ENCODE measurements around the gene CYTH4. TPM values are rescaled to one million over a fixed set of nuclear protein-coding genes. Genes with fewer than 3 reads are reported as not detected.
"Not testable (repeated sequence)": the region's sequence is repeated elsewhere in the genome, so short reads cannot be mapped to it uniquely, and the experiment has no call there.

CYTH4 gene, protein sequence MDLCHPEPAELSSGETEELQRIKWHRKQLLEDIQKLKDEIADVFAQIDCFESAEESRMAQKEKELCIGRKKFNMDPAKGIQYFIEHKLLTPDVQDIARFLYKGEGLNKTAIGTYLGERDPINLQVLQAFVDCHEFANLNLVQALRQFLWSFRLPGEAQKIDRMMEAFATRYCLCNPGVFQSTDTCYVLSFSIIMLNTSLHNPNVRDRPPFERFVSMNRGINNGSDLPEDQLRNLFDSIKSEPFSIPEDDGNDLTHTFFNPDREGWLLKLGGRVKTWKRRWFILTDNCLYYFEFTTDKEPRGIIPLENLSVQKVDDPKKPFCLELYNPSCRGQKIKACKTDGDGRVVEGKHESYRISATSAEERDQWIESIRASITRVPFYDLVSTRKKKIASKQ
- total RNA-seq (100 to 1,000 TPM; 177 to 193 TPM), polyA plus RNA-seq (10 to 100 TPM; 48.9 to 60.8 (median 54.6) TPM), total RNA-seq (21.9 to 398 (median 234) reads per million in 6 experiments)

DNA sequence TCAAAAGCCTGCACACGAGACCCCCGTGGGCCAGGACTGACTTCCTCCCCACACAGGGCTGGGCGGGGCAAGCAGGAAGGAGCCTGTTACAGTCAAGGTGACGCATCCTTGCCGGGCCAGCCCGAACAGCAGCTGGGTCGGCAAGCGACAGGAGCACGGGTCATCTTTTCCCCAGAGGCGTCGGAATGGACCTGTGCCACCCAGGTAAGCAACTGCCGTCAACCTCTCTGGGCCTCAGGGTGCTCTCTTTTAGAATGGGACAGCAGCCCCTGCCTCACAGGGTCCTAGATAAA, at the start of gene CYTH4:
Gene CYTH4, plus strand, starts transcription at position 124 of the 293 bp plus-strand sequence. Its CDS starts 62 bp downstream, at position 186.
- H3K4me1 Mint-ChIP-seq: peaks cover 40 to 84% (median 62%) of the 10 kb centered on the region in 4 donors
- H3K4me3 Mint-ChIP-seq: peak within 1 kb of the TSS; percentile 90 to 99 (median 94)
- ATAC-seq (peak; percentile 84 to 87), DNase-seq (peak; percentile 63 to 85 (median 66))
- peaks cover 7 to 24% (median 12%) of the 10 kb centered on the region in 3 donors for H3K36me3 Mint-ChIP-seq
- H3K9me3 Mint-ChIP-seq: no peaks in the 10 kb centered on the region
- peak within 1 kb of the TSS; percentile 93 to 100 (median 98) for H3K27ac Mint-ChIP-seq
- no peaks in the 10 kb centered on the region for H3K27me3 Mint-ChIP-seq
- POLR2A ChIA-PET: interaction anchor here (0.6 to 12.0 kb wide), 11 partner anchors 11 to 207 kb away, joined by 3 to 141 read pairs (median 4); no protein-coding TSS in a partner anchor

DNA sequence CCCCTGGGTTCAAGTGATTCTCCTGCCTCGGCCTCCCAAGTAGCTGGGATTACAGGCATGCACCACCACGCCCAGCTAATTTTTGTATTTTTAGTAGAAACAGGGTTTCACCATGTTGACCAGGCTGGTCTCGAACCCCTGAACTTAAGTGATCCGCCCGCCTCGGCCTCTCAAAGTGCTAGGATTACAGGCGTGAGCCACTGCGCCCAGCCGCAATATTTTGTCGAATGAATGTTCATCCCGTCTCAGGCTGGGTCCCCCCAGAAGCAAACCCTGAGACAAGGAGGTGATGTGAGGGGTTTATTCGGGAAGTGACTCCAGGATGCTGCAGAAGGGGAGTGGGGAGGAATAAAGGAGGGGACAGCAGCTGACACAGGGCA, 48.9 kb upstream of the CYTH4 start:
- H3K27me3 Mint-ChIP-seq, ATAC-seq, DNase-seq, H3K9me3 Mint-ChIP-seq: not testable (repeated sequence)
- H3K27ac Mint-ChIP-seq: peak overlapping the region; percentile 97 to 100 (median 98)
- H3K4me1 Mint-ChIP-seq: peaks cover 69 to 100% (median 97%) of the 10 kb centered on the region in 4 donors
- peak overlapping the region; percentile 34 to 93 (median 77) for H3K4me3 Mint-ChIP-seq
- peaks cover 0 to 82% (median 26%) of the 10 kb centered on the region in 3 donors for H3K36me3 Mint-ChIP-seq
- POLR2A ChIA-PET: interaction anchor here (1.0 to 27.3 kb wide), 5 partner anchors 8 to 76 kb away, joined by 3 to 1090 read pairs (median 7); partner anchors contain the start of genes RAC2 and SSTR3

- peak in 1 of 10 donors; percentile 9 for DNase-seq
- Mint-ChIP-seq H3K27ac (peak overlapping the region; percentile 97 to 100 (median 98)), H3K27me3 (no peaks in the 10 kb centered on the region), H3K9me3 (no peaks in the 10 kb centered on the region), H3K4me3 (peak overlapping the region; percentile 47 to 93 (median 79)), H3K4me1 (peaks cover 67 to 100% (median 97%) of the 10 kb centered on the region in 4 donors), H3K36me3 (peaks cover 0 to 82% (median 24%) of the 10 kb centered on the region in 3 donors)
- ATAC-seq: no peak
- POLR2A ChIA-PET: interaction anchor here (0.6 to 27.3 kb wide), 6 partner anchors 7 to 225 kb away, joined by 3 to 1090 read pairs (median 6); partner anchors contain the start of genes RAC2 and SSTR3
These were observed 48.3 kb upstream of the CYTH4 start for GRCh38 chr22:37233751-37234631.

DNA sequence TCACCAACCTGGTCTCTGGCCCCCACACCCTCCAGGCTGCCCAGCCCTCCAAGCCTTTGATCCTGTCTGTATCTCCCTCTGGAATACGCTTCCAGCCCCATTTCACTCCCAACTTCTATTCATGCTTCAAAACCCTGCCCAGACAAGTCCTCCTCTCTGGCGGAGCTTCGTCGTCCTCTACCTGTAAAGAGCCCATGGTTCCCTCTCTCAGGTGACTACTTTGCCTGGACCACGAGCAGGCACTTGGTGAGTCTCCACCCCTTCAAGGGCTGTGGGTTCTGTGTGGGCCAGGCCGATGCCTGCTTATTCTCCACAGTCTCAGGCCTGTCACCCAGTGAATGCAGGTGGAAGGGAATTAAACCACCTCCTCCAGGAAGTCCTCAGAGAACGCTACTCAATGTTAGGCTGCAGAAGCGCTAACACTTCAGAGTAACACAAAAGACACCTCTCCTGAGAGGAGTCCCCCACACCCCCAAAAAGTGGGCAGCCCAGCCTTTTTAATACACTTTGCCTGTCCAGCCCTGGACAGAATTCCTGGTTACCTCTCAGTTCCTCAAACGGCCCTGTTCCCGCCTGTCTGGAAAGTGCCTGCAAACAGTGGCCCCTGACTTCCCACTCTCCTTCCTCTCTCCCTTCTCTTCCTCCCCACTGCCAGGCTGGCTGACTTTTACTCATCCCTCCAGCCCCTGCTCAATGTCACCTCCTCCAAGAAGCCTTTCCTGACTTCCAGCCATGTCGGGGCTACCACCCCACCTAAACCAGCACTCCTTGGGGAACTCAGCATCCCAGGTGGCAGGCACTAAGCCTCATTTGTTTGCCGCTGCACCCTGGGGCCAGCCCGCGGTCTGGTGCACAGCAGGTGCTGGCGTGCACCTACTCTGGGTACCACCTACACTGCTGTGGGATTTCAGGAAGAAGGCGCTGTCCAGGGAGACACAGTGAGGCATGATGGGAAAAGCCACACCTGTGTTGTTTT, 47.3 kb upstream of the CYTH4 start:
- Mint-ChIP-seq H3K27me3 (no peaks in the 10 kb centered on the region), H3K27ac (peak overlapping the region; percentile 97 to 100 (median 98)), H3K36me3 (peaks cover 0 to 81% (median 24%) of the 10 kb centered on the region in 3 donors), H3K4me3 (peak overlapping the region; percentile 62 to 93 (median 79)), H3K9me3 (no peaks in the 10 kb centered on the region), H3K4me1 (peaks cover 64 to 100% (median 97%) of the 10 kb centered on the region in 4 donors)
- DNase-seq: no peak
- ATAC-seq: no peak
- POLR2A ChIA-PET: interaction anchor here (8.0 to 27.3 kb wide), 2 partner anchors 6 to 24 kb away, joined by 392 to 1090 read pairs; partner anchors contain the start of genes RAC2 and SSTR3

- H3K4me3 Mint-ChIP-seq: peak overlapping the region; percentile 60 to 93 (median 79)
- H3K27me3 Mint-ChIP-seq: no peaks in the 10 kb centered on the region
- H3K4me1 Mint-ChIP-seq: peaks cover 67 to 100% (median 98%) of the 10 kb centered on the region in 4 donors
- ATAC-seq (no peak), DNase-seq (no peak)
- H3K9me3 Mint-ChIP-seq: no peaks in the 10 kb centered on the region
- POLR2A ChIA-PET: interaction anchor here (0.6 to 27.3 kb wide), 2 partner anchors 25 to 970 kb away, joined by 4 to 1090 read pairs; partner anchors contain the start of gene SSTR3
- H3K36me3 Mint-ChIP-seq: peaks cover 4 to 86% (median 30%) of the 10 kb centered on the region in 3 donors
- H3K27ac Mint-ChIP-seq: peak overlapping the region; percentile 97 to 100 (median 98)
These were observed 46.3 kb upstream of the CYTH4 start for GRCh38 chr22:37235897-37236607.

GRCh38 chr22:37237371-37238268, 44.7 kb upstream of the CYTH4 start:
- no peaks in the 10 kb centered on the region for H3K9me3 Mint-ChIP-seq
- ATAC-seq (peak; percentile 21 to 24), DNase-seq (peak in 3 of 10 donors; percentile 63 to 74 (median 68))
- POLR2A ChIA-PET: interaction anchor here (0.6 to 27.3 kb wide), 19 partner anchors 6 to 1075 kb away, joined by 3 to 1090 read pairs (median 4); partner anchors contain the start of genes GGA1, IL2RB, MFNG and SSTR3
- H3K4me1 Mint-ChIP-seq: peaks cover 63 to 100% (median 97%) of the 10 kb centered on the region in 4 donors
- H3K36me3 Mint-ChIP-seq: peaks cover 8 to 78% (median 35%) of the 10 kb centered on the region in 3 donors
- H3K4me3 Mint-ChIP-seq: peak overlapping the region; percentile 80 to 94 (median 89)
- no peaks in the 10 kb centered on the region for H3K27me3 Mint-ChIP-seq
- H3K27ac Mint-ChIP-seq: peak overlapping the region; percentile 97 to 100 (median 98)

DNA sequence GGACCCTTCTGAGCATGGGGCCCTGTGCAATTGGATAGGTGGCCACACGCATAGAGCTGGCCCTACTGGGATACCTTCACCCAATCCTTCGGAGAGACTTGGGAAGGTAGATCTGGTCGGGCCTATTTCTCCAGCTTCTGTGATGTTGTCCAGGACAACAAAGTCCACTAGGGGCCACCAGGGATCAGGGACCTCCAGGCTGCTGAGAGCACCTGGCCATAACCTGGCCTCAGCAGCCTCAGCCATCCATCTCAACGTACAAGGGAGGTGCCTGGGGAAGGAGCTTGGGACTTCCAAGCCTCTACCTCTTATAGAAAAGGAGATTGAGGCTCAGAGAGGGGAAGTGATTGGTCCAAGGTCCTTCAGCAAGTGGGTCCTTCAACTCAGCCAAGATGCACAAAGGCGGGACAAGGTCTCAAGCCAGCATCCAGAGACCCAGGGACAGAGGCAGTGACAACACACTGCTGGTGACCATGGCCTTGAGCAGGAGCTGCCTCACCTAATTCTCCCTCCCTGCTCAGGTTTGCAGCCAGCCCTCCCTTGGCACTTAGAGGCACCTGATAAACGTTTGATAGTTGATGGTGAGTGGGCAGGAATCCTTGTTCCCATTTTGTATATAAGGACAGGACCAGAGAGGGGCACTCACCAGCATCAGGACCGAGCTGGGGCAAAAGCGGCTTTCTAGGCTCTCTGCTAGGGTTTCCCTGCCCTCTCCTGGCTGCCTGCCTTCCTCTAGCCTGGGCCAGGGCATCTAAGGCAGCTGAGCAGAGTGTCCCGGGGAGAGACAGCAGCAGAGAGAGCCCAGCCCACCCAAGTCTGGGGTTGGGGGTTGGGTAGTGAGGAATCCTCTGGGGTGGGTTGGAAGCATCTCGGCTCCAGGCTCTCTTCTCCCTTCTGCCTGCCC, 42.7 kb upstream of the CYTH4 start:
- H3K9me3 Mint-ChIP-seq: no peaks in the 10 kb centered on the region
- peak overlapping the region; percentile 97 to 100 (median 98) for H3K27ac Mint-ChIP-seq
- H3K27me3 Mint-ChIP-seq: no peaks in the 10 kb centered on the region
- DNase-seq: no peak
- POLR2A ChIA-PET: interaction anchor here (0.8 to 27.3 kb wide), 9 partner anchors 8 to 247 kb away, joined by 3 to 1090 read pairs (median 8); partner anchors contain the start of genes MFNG and SSTR3
- H3K4me3 Mint-ChIP-seq: peak overlapping the region; percentile 41 to 99 (median 90)
- peaks cover 55 to 90% (median 83%) of the 10 kb centered on the region in 4 donors for H3K4me1 Mint-ChIP-seq
- no peak for ATAC-seq
- peaks cover 9 to 63% (median 35%) of the 10 kb centered on the region in 3 donors for H3K36me3 Mint-ChIP-seq

GRCh38 chr22:37240240-37240940, 41.9 kb upstream of the CYTH4 start:
- ATAC-seq: no peak
- peak overlapping the region; percentile 86 to 100 (median 98) for H3K27ac Mint-ChIP-seq
- H3K4me1 Mint-ChIP-seq: peaks cover 51 to 86% (median 83%) of the 10 kb centered on the region in 4 donors
- no peaks in the 10 kb centered on the region for H3K9me3 Mint-ChIP-seq
- POLR2A ChIA-PET: interaction anchor here (0.8 to 27.3 kb wide), 10 partner anchors 9 to 246 kb away, joined by 3 to 1090 read pairs (median 5); partner anchors contain the start of genes MFNG and SSTR3
- H3K36me3 Mint-ChIP-seq: peaks cover 9 to 55% (median 32%) of the 10 kb centered on the region in 3 donors
- peak overlapping the region; percentile 80 to 99 (median 98) for H3K4me3 Mint-ChIP-seq
- no peak for DNase-seq
- H3K27me3 Mint-ChIP-seq: no peaks in the 10 kb centered on the region
